ENCODE measurements around the gene NADSYN1. TPM values are rescaled to one million over a fixed set of nuclear protein-coding genes. Genes with fewer than 3 reads are reported as not detected.
"Not testable (repeated sequence)": the region's sequence is repeated elsewhere in the genome, so short reads cannot be mapped to it uniquely, and the experiment has no call there.

NADSYN1 gene
- total and polyA plus RNA-seq, 8 donors = 28.0 to 320 (median 65.2) TPM

GRCh38 chr11:71421392-71421950 lies 31.5 kb upstream of the NADSYN1 start:
- H3K36me3 ChIP-seq = no peaks in the 10 kb centered on the region
- TF ChIP-seq POLR2AphosphoS5 (IDR thresholded peaks at IDR 0.05) (no peak), POLR2A (IDR thresholded peaks at IDR 0.05) (no peak), CTCF (IDR thresholded peaks at IDR 0.05) (no peak), EP300 (IDR thresholded peaks at IDR 0.05) (no peak)
- H3K27me3 ChIP-seq = no peaks in the 10 kb centered on the region
- no peak overlapping the region for H3K27ac ChIP-seq
- intact Hi-C loops (cut with DNase I; ENCODE audit: low total_unique reads) = no loop called here
- WGBS, 5 donors = 62 to 78% (median 67%) methylated on average over 12 of the region's 12 CpGs
- H3K4me3 ChIP-seq = no peak overlapping the region
- H3K4me1 ChIP-seq = peaks cover 0 to 8% (median 0%) of the 10 kb centered on the region in 4 donors
- no peaks in the 10 kb centered on the region for H3K9me3 ChIP-seq
- DNase-seq = peak in 1 of 2 donors; percentile 34

- 91 to 95% (median 93%) methylated on average over 3 of the region's 3 CpGs for WGBS, 5 donors
- H3K27ac ChIP-seq; H3K36me3 ChIP-seq; DNase-seq; intact Hi-C loops (cut with DNase I; ENCODE audit: low total_unique reads); H3K9me3 ChIP-seq; H3K27me3 ChIP-seq; H3K4me1 ChIP-seq; H3K4me3 ChIP-seq: not testable (repeated sequence)
These were observed 30.7 kb upstream of the NADSYN1 start for GRCh38 chr11:71422318-71422717.

GRCh38 chr11:71423181-71423790 lies 29.7 kb upstream of the NADSYN1 start:
- Histone ChIP-seq H3K27ac (no peak overlapping the region), H3K4me3 (no peak overlapping the region), H3K27me3 (no peaks in the 10 kb centered on the region), H3K9me3 (no peaks in the 10 kb centered on the region), H3K4me1 (peaks cover 0 to 8% (median 0%) of the 10 kb centered on the region in 4 donors), H3K36me3 (no peaks in the 10 kb centered on the region)
- intact Hi-C loops (cut with DNase I; ENCODE audit: low total_unique reads) = no loop called here
- DNase-seq = no peak
- TF ChIP-seq EP300 (IDR thresholded peaks at IDR 0.05) (no peak), POLR2A (IDR thresholded peaks at IDR 0.05) (no peak), POLR2AphosphoS5 (IDR thresholded peaks at IDR 0.05) (no peak), CTCF (IDR thresholded peaks at IDR 0.05) (no peak)
- WGBS, 5 donors = 63 to 77% (median 66%) methylated on average over 7 of the region's 7 CpGs

GRCh38 chr11:71425409-71425808 lies 27.6 kb upstream of the NADSYN1 start:
- Histone ChIP-seq H3K27me3 (no peaks in the 10 kb centered on the region), H3K4me1 (peaks cover 0 to 11% (median 6%) of the 10 kb centered on the region in 4 donors), H3K27ac (no peak overlapping the region), H3K4me3 (no peak overlapping the region), H3K36me3 (no peaks in the 10 kb centered on the region), H3K9me3 (no peaks in the 10 kb centered on the region)
- DNase-seq = no peak
- no peak for TF ChIP-seq EP300 (IDR thresholded peaks at IDR 0.05)
- no peak for TF ChIP-seq CTCF (IDR thresholded peaks at IDR 0.05)
- no peak for TF ChIP-seq POLR2AphosphoS5 (IDR thresholded peaks at IDR 0.05)
- TF ChIP-seq POLR2A (IDR thresholded peaks at IDR 0.05) = no peak
- WGBS, 5 donors = 71 to 95% (median 87%) methylated on average over 2 of the region's 2 CpGs
- intact Hi-C loops (cut with DNase I; ENCODE audit: low total_unique reads) = no loop called here

- H3K4me1 ChIP-seq = peaks cover 0 to 9% (median 5%) of the 10 kb centered on the region in 4 donors
- no peak overlapping the region for H3K27ac ChIP-seq
- intact Hi-C loops (cut with DNase I; ENCODE audit: low total_unique reads) = no loop called here
- no peaks in the 10 kb centered on the region for H3K36me3 ChIP-seq
- H3K27me3 ChIP-seq = no peaks in the 10 kb centered on the region
- DNase-seq = no peak
- 58 to 69% (median 60%) methylated on average over 4 of the region's 4 CpGs for WGBS, 5 donors
- TF ChIP-seq CTCF (IDR thresholded peaks at IDR 0.05) = no peak
- TF ChIP-seq POLR2AphosphoS5 (IDR thresholded peaks at IDR 0.05) = no peak
- no peak for TF ChIP-seq EP300 (IDR thresholded peaks at IDR 0.05)
- TF ChIP-seq POLR2A (IDR thresholded peaks at IDR 0.05) = no peak
- H3K9me3 ChIP-seq = no peaks in the 10 kb centered on the region
- no peak overlapping the region for H3K4me3 ChIP-seq
These were observed 27.1 kb upstream of the NADSYN1 start for GRCh38 chr11:71425860-71426259.

All from stomach (tissue), 9 donors.